Stimulated activated naive CD4-positive, alpha-beta T cell (primary cell): ENCODE results near the gene URB2.
"Not testable (repeated sequence)": the region's sequence is repeated elsewhere in the genome, so short reads cannot be mapped to it uniquely, and the experiment has no call there.

Experiments used
- DNase-seq, 6 experiments: peaks; one replicate each; lab custom pipeline; 2025; lab: John Stamatoyannopoulos, UW

URB2 gene

DNA sequence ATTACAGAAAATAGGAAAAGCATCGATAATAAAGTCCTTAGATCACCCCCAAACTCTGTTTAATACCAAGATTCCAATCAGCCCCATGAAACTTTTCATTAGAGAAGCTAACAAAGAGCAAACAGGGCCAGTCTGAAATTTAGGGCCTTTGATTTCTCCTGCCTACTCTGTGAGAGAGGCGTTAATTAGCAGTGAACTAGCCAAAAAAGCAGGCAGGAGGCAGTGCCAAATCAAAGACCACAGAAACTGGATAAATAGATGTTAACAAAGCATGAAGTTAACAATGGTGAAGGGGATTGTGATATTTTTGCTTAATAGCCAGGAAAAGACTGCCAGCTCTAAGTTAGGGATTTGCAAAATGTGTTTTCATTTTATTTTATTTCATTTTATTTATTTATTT is 11.3 kb upstream of the URB2 start:
- DNase-seq = no peak

DNA sequence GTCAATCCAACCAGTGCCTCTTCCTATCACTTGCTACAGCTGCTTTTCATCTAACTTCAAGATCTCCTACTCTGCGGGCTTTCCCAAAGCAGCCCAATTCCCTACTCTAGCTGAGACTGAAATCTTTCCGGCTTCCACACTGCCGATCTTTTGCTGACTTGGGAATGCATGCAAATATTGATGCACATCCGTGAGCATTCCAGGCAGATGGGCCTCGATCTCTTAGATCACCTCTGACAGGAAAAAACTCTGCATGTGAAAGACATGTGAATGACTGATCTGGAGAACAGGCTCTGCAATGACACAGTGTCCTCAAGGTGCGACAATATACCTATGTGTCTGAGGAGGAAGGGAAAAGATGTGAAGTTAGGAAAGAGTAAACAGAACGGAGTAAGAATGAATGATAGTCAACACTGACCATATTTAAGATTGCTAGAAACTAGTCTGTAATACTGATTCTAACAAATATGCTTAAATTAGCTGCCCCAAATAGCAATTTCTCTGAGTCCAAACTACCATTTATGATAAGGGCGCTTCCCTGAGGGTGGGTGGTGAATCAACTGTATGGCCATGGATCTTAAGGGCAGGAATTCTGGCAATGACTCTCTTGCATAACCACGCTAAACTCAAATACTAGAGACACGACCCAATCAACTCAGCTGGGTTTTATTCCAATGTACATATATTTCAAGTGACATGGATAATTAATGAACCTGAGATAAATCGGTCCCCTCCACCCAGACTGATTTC is 8.5 kb upstream of the URB2 start:
- DNase-seq = no peak

DNA sequence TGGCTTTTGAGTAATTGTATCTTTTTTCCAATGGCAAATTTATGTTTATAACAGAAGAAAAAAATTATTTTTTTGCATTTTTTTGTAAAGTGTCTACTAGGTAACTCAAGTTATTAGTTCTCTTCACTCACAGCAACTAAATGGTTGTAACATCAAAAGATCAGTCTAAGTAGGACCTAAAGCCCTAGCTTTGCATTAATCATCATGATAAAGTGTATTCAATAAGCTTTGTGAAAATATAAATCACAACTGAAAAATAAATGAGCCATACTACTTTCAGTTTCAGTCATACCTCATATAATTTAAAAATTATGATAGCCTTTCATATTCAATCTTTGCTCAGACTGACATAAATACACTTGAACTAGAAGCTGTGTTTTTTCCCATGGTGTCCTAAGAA is 7.0 kb upstream of the URB2 start:
- DNase-seq = no peak

DNA sequence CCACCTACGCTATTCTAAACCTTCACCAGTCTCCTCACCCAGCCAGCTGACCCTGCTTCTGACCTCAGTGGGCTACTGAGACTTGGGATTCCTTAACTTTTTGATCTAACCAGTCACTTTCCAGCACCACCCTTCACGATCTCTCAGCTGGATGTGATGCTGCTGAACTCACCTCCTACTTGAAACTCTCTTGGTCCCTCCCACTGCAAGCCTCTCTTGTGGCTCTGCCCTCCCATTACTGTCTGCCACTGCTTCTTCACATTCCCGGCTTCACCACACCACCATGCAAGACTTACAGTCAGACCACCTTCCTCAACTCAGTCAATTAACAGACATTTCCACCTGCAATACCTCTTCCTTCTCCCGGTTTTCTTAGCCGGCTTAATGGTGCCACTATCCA is 6.4 kb upstream of the URB2 start:
- no peak for DNase-seq

DNA sequence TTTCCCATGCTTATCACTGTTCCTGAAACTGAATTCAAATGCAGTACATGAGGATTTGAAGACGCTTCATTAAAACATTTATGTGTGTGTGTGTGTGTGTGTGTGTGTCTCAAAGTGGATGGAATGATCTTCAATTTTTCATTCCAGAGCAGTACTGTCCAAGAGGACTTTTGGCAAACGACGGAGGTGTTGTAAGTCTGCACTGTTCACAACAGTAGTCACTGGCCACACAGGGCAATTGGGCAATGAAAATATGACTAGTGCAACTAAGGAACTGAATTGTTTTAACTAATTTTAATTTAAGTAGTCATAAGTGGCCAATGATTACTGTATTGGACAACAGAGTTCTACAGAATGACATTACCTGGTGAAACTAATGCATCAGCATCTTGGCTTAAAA is 5.2 kb upstream of the URB2 start:
- no peak for DNase-seq

DNA sequence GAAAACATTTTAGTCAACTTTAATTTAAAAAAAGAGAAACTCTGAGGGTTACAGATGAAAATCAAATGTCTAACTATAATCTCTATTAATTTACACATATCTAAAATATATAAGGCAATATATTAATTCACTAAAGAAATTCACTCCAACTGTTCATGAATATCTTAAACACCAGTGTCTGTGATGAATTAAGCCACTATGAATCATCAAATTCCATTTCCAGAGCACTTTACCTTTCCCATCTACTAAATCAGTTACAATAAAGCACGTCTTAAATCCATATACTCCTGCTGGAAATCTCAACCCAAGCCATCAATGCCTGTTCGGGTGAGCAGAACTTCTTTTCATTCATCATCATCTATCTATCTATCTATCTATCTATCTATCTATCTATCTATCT is 4.4 kb upstream of the URB2 start:
- DNase-seq = no peak

DNA sequence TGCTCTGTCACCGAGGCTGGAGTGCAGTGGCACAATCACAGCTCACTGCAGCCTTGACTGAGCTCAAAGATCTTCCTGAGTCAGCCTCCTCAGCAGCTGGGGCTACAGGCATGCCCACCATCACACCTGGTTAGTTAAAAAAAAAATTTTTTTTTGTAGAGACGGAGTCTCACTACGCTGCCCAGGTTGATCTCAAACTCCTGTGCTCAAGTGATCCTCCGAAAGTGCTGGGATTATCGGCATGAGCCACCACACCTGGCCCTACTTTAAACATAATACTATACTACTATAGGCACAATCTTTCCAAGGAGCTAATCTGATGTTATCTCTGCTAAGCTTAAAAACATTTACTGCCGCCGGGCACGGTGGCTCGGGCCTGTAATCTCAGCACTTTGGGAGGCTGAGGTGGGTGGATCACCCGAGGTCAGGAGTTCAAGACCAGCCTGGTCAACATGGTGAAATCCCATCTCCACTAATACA is 3.4 kb upstream of the URB2 start:
- not testable (repeated sequence) for DNase-seq

DNA sequence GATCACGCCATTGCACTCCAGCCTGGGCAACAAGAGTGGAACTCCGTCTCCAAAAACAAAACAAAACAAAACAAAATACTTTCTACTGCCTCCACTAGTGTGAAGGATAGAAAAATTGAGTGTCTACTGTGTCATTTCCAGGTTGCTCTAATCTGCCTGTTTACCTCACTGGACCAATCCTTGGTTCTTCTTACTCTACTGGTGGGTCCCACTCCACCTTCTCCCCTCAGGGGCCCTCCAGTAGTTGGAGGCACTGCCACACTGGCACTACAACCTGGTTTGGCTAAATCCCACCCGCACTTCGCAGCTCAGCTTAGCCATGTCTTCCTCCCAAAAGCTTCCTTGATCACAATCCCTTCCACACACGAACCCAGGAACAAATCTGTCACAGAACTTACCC is 2.8 kb upstream of the URB2 start:
- DNase-seq = no peak

DNA sequence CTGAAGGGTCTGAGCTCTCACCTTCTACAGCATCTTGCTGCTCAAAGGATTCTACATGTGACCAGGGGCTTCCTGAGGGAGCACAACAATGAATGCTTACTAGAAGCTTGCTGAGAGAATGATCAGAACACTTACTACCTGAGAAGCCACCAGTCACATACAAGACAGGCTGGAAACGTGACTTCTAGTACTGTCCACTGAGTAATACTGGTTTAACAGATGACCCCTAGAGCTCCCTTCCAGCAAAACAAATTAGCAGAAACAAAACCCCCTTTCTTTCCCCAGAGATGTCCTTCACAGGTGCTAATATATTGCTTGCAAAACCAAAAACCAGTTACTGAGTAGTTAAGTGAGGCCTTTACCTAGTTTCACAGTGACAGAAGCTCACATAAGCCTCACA is 2.2 kb upstream of the URB2 start:
- DNase-seq = no peak

DNA sequence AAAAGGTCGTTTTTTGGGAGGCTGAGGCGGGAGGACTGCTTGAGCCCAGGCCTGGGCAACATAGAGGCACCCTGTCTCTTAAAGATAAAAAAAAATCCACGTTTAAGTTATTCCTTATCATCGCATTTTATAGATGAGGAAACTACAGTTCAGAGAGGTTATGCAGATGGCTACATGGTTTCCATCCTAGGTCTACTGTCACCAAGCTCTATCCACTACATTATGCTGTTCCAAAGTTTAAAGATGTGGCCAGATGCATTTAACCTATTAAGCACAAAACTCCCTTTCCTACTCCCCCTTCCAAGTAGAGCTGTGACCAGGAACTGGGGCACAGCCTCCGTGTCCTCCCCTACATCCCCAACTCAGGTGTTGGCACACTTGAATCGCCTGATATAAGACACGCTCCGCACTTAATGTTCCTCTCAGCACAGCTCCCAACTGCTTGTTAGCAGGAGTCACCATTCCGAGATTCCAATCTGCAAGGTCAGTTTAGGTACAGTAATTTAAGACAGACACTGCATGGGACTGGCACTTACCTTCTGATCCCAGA is 1.5 kb upstream of the URB2 start:
- DNase-seq = no peak

DNA sequence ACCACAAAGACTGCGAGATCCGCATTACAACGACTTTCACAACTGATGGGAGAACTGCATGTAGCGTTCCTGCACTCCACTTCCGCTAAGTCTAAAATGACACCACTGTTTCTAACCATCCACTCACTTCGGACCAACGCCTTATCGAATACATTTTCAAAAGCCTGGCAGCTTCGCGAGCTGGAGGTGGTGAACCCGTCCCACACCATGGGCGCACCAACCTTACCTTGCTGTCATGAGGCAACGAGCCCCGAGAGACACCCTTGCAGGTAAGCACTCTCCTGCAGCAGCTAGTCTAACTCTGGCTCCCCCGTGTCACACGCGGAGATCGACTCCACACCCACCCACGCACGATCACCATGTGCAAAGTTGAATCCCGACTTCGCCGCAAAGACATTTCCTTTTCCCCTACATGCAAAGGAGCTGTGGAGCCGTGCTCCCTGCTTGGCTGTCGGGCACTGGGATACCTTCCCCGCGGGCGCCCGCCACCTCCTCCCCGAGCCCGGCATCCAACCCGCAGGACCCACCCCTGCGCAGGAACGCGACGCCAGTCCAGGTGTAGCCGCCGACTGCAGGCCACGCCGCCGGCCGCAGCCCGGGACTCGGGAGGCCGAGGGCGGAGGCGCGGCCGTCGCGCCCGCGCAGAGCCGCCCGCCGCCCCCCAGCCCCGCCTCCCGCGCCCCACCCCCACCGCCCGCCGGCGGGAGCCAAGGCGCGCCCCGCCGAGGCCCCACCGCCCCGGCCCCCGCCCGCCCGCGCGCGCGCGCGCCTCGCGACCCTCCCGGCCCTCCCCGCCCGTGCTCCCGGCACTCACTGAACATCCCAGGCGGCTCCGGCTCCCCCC is 754 bp upstream of the URB2 start:
- peak; percentile 19 to 75 (median 48) for DNase-seq

DNA sequence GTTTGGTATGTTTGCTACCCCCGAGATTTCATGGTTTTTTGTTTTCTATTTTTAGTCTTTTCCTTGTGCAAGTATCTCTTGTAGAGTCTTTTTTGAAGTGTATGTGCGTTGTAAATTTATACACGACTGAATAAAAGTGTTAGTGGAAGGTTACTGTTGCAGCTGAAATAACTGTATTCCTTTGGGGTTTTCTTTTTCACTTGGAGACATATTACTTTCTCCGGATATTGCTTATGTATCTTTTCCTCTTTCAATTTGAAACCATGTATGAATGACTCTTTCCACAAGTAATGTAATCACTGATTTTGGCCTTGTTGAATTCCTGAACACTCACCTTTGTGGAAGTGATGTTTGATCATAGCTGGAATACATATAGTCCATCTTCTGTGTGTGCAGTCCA is 956 bp downstream of the URB2 start:
- DNase-seq = no peak

DNA sequence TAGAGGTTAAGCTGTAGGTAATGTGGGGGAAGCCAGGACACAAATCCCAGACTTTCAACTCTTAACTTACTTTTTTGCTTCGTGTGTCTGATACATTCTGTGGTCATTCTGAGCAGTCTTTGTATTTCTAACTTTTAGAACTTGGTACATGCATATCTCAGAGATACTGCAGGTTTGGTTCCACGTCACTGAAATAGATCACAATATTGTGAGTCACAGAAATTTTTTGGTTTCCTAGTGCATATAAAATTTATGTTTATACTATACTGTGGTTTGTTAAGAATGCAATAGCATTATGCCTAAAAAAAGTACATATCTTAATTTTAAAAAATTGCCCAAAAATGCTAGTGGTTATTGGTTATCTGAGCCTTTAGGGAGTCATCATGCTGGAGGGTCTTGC is 3.2 kb downstream of the URB2 start:
- no peak for DNase-seq

DNA sequence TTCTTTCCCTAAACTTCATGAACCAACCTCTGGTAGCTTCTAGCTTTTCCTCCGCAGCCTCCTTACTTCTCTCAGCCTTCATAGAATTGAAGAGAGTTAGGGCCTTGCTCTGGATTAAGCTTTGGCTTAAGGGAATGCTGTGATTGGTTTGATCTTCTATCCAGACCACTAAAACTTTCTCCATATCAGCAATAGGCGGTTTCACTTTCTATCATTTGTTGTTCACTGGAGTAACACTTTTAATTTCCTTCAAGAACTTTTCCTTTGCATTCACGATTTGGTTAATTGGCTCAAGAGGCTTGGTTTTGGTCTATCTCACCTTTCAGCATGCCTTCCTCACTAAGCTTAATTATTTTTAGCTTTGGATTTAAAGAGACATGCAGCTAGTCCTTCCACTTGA is 5.1 kb downstream of the URB2 start:
- no peak for DNase-seq

DNA sequence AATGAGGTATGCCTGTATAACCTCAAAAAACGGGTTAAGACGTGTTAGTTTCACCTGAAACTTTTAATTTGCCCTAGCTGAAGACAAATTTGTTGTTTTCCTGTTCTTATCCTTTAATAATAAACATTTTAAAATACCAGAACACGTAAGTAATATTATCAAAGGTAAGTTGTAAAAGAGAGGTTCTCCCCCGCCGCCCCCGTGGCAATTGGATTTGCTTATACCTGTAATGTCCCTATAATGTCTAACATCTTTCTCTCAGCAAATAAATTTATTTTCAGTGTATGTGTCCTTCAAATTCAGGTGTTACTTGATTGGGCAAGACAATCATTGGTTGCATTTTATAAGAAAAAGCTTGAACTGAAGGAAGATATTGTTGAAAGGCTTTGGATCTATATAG is 5.9 kb downstream of the URB2 start:
- DNase-seq = no peak

DNA sequence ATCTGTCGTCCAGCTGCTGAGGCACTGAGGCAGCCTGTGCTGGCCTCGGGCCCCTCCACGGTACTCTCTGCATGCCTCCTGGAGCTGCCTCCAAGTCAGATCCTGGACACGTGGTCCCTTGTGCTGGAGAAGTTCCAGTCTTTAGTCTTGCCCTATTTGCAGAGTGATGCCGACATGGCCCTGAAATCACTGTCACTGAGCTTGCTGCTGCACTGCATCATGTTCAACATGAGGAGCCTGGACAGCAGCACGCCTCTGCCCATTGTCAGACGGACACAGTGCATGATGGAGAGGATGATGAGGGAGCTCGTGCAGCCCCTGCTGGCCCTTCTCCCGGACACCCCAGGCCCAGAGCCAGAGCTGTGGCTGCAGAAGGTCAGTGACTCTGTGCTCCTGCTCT is 10.0 kb downstream of the URB2 start:
- no peak for DNase-seq

DNA sequence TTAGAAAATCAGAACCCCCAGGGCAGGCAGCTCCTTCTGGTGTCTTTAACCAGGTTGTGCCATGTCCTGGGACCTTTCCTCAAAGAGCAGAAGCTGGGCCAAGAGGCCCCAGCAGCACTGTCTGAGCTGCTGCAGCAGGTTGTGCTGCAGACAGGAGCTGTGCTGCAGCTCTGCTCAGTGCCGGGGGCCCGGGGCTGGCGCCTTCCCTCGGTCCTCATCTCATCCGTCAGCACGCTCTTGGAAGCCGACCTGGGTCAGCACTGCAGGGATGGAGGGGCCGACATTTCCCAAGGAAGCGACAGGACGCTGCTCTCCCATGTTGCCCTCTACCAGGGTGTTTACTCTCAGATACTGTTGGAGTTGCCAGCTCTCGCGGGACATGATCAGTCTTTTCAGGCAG is 11.7 kb downstream of the URB2 start:
- no peak for DNase-seq

DNA sequence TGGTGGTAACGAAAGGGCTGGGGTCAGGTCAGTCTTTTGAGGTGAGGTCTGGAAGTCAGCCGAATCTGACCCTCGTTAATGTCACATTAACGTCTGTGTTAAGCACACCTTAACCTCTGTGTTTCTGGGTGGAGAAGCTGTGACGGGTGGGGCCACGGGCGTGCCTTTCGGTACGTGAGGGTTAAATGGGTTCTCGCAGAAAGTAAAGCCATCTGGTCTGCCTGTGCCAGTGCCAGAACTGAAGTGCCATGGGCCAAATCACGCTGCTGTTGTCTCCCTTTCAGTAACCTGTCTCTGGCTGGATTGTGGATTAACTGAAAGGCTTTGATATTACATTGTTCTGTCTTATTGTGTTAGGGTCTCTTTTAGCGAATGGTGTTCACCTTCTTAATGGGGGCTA is 14.4 kb downstream of the URB2 start:
- no peak for DNase-seq

DNA sequence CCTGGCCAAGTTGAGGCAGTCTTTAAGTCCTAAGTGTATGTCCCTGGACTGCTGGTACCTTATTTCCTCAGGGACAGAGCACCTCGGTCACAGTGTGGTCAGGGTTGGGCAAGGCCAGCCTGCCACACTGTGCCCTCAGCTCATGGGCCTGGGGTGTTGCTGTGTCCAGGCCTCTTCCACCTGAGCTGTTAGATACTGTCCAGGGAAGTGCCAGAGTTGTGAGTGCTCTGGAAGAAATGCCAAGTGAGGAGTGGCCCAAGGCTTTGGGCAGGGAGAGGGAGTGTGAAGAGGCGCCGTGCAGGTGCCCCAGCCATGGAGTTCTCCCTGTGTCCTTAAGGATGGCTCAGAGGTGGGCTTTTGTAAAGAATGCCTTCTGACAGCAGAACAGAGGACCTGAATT is 15.3 kb downstream of the URB2 start:
- DNase-seq = no peak

DNA sequence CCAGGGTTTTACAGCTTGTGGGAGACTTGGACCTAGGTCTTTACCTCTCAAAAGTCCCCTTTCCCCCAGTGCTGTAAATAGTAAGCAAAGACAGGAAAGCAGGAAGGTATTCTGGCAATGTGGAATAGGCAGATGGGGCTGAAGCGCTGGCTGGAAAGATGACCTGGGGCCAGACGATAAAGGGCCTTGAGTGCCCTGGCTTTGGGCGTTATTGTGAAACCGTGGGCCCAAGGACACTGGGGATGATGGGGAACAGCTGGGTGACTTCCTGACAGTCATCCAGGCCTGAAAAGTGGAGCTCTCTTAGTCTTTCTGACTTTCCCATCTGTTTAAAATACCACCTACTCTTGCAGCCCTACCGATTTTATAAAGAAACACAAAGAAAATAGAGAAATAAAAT is 16.3 kb downstream of the URB2 start:
- no peak for DNase-seq

DNA sequence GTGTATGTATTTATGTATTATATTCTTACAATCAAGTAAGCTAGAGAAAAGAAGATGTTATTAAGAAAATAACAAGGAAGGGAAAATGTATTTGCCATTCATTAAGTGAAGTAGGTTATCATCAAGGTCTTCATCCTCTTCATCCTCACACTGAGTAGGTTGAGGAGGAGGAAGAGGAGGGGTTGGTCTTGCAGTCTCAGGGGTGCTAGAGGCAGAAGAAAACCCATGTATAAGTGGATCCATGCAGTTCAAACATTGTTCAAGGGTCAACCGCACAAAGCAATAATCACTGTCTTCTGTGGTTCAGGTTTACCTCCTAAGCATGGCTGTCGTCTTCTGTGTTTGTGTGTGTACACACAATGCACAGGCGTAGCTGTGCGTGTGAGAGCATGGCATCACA is 16.9 kb downstream of the URB2 start:
- no peak for DNase-seq

DNA sequence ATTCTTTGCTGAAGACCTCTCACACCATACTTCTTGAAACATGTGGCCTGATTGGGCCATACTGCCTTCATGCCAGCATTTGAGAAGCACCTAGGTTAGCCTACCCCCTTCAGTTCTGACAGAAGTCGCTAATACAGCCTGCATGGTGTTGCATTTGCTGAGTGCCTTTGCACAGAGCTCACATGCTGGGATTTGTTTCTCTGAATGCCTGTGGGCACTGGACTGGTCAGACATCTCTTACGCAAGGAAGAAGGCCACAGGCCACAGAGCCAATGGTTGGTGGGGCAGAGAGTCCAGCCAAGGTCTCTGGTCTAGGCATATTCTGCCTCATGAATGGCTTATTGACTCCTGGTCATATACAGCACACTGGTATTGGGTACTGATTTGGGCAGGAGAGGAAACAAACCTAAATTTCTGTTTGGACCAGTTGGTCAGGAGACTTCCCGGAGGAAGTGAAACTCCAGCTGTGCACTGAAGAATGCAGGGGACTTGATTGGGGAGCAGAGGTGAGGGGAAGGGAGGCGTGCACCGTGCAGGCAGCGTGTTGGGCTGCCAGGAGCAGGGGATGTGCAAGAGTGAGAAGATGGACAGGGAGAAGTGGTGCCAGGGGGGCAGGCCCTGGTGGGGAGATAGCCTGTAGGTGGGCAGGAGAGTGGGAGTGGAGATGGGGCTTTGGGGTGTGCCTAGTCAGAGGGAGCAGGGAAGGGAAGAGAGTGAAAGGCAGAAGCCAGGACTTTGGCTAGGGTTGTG is 18.1 kb downstream of the URB2 start:
- no peak for DNase-seq
